Astrocyte (in vitro differentiated cells and primary cell): ENCODE data around the gene PBX3.

ENCODE experiments used
- EZH2 ChIP-seq: IDR thresholded peaks from 2 replicates; pipeline ENCODE4 v1.6.1; 2012; ENCODE audit warnings: mild to moderate bottlenecking, low read length, inconsistent platforms; ENCODE audit not compliant: insufficient read depth
- TF ChIP-seq, protein P1 (sequence below): IDR thresholded peaks from 2 replicates; pipeline ENCODE4 v1.5.1; 2011; ENCODE audit warnings: low read depth, mild to moderate bottlenecking, inconsistent platforms, low read length, moderate library complexity; ENCODE audit not compliant: insufficient read depth

DNA sequence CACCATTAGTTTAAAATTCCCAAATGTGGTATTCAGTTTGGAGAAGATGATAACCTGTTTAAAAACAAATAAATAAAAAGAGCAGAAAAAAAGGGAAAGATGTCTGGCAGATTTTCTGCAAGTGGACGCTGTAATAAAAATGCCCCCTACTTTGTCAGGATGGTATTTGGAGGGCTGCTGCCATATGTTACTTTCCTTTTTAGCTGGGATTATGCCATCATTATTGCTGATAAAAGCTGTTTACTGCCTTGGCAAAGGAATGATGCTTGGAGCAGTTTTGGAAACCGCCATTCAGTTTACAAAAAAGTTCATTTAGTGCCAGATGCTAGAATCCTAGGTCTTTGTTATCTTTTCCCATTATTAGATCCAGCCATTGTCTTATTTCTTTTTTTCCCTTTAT, 104.8 kb downstream of the PBX3 start:
- TF ChIP-seq, protein P1, sequence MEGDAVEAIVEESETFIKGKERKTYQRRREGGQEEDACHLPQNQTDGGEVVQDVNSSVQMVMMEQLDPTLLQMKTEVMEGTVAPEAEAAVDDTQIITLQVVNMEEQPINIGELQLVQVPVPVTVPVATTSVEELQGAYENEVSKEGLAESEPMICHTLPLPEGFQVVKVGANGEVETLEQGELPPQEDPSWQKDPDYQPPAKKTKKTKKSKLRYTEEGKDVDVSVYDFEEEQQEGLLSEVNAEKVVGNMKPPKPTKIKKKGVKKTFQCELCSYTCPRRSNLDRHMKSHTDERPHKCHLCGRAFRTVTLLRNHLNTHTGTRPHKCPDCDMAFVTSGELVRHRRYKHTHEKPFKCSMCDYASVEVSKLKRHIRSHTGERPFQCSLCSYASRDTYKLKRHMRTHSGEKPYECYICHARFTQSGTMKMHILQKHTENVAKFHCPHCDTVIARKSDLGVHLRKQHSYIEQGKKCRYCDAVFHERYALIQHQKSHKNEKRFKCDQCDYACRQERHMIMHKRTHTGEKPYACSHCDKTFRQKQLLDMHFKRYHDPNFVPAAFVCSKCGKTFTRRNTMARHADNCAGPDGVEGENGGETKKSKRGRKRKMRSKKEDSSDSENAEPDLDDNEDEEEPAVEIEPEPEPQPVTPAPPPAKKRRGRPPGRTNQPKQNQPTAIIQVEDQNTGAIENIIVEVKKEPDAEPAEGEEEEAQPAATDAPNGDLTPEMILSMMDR = no peak
- TF ChIP-seq EZH2 = no peak
